Mucosa of rectum (tissue), 2 donors: Measurements from ENCODE around the gene CLASP1.
"Not testable (repeated sequence)": the region's sequence is repeated elsewhere in the genome, so short reads cannot be mapped to it uniquely, and the experiment has no call there.

Experiments used
- H3K27ac ChIP-seq, 2 donors: one replicate each; pipeline ENCODE4 v1.7.0; 2013; ENCODE audit warnings: inconsistent platforms in 2 of 2, low read depth in 2 of 2, low read length in 2 of 2
- H3K27me3 ChIP-seq, 2 donors: one replicate each; pipeline ENCODE4 v1.7.0; 2013; ENCODE audit warnings: low read length in 2 of 2; ENCODE audit not compliant: control insufficient read depth in 2 of 2, insufficient read depth in 2 of 2
- H3K36me3 ChIP-seq, 2 donors: one replicate each; pipeline ENCODE4 v1.7.0; 2013; ENCODE audit warnings: low read length in 2 of 2; ENCODE audit not compliant: control insufficient read depth in 2 of 2, insufficient read depth in 2 of 2
- H3K4me1 ChIP-seq, 2 donors: one replicate each; pipeline ENCODE4 v1.7.0; 2013; ENCODE audit warnings: low read length in 2 of 2, mild to moderate bottlenecking in 1 of 2; ENCODE audit not compliant: control insufficient read depth in 2 of 2, insufficient read depth in 2 of 2
- H3K4me3 ChIP-seq, 2 donors: one replicate each; pipeline ENCODE4 v1.7.0; 2013; ENCODE audit warnings: low read length in 2 of 2
- H3K9ac ChIP-seq, 2 donors: one replicate each; pipeline ENCODE4 v1.7.0; 2013; ENCODE audit warnings: low read length in 2 of 2, low read depth in 1 of 2, mild to moderate bottlenecking in 1 of 2
- H3K9me3 ChIP-seq, 2 donors: one replicate each; pipeline ENCODE4 v1.7.0; 2013; ENCODE audit warnings: low read length in 2 of 2; ENCODE audit not compliant: control insufficient read depth in 2 of 2
- donor health status: healthy.
- donor health status: Normal muscosa, but diverticular disease.

Gene CLASP1

DNA sequence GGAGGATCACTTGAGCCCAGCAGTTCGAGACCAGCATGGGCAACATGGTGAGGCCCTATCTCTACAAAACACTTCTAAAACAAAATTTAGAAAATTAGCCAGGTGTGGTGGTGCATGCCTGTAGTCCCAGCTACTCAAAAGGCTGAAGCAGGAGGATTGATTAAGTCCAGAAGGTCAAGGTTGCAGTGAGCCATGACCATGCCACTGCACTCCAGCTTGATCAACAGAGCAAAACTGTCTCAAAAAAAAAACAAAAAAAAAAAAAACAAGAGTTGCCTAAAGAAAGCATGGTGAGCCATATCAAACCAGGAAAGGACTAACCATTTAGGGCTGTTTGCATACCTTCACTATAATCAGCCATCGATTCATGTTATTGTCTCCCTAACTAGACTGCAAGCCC is 4.5 kb downstream of the CLASP1 start:
- Histone ChIP-seq H3K27ac (no peak overlapping the region), H3K27me3 (no peaks in the 10 kb centered on the region), H3K36me3 (no peaks in the 10 kb centered on the region), H3K9ac (no peak overlapping the region), H3K4me3 (no peak overlapping the region), H3K4me1 (peaks cover 7 to 9% of the 10 kb centered on the region in 2 donors), H3K9me3 (no peaks in the 10 kb centered on the region)

DNA sequence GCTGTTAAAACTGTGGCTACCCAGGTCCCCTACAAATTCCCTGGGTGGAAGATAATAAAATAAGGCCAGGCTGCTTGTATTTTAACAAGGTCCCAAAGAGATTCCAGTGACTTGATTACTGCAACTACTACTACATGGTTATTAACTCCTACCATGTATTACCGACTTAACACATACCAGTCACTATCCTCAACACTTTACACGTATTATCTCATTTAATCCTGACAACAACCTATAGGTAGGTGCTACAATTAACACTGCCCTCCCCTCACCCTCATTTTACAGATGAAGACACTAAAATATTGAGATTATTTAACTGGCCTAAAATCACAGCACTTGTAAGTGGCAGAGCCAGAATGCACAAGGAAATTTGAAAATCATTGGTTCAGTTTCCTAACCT is 5.4 kb downstream of the CLASP1 start:
- H3K27ac ChIP-seq: no peak overlapping the region

DNA sequence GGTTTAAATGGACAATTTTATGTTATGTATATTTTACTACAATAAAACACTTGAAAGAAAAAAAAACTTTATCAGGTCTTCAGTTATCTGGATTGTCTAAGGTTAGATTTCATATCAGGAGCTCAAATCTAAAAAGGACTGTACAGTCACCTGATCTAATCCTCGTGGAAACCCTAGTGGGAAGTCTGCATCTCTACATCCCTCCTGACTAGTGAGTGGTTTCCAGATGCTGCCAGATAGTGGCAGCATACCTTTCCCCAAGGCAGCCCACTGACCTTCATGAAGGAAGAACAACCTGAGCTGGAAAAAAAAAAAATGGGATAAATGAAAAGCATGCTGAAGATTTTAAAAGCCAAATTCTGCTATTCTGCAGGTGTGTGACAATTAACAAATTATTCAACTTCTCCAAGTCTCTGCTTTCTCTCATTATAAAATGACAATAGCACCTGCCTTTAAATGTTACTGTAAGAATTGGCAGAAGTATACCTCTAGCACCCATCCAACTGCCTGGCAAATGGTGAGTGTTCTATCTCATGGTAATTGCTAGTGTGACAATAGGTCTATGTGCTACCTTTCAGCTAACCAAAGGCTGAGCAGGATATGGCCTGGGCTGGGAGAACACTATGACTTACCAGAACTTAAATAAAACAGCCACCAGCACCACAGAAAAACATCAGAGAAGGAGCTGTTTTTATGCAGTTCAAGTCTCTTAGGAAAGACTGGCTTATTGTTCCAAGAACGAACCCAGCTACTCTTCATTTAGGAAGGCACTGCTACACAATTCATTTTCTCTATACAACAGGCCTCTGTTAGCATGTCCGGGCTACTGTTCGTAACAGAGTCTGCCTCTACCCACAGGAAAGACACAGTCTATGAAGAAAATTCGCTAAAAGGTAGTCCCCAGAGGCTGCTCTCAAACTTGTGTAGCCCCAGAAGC is 8.6 kb downstream of the CLASP1 start:
- H3K27me3 ChIP-seq: no peaks in the 10 kb centered on the region
- no peak overlapping the region for H3K4me3 ChIP-seq
- no peak overlapping the region for H3K27ac ChIP-seq
- no peaks in the 10 kb centered on the region for H3K9me3 ChIP-seq
- peaks cover 0 to 3% of the 10 kb centered on the region in 2 donors for H3K4me1 ChIP-seq
- no peak overlapping the region for H3K9ac ChIP-seq
- H3K36me3 ChIP-seq: no peaks in the 10 kb centered on the region

More for the DNA sequence above, 5.4 kb downstream of the CLASP1 start:
- H3K9ac ChIP-seq: no peak overlapping the region
- H3K4me1 ChIP-seq: peaks cover 7 to 9% of the 10 kb centered on the region in 2 donors
- no peak overlapping the region for H3K4me3 ChIP-seq
- H3K9me3 ChIP-seq: no peaks in the 10 kb centered on the region
- H3K27me3 ChIP-seq: no peaks in the 10 kb centered on the region
- no peaks in the 10 kb centered on the region for H3K36me3 ChIP-seq

DNA sequence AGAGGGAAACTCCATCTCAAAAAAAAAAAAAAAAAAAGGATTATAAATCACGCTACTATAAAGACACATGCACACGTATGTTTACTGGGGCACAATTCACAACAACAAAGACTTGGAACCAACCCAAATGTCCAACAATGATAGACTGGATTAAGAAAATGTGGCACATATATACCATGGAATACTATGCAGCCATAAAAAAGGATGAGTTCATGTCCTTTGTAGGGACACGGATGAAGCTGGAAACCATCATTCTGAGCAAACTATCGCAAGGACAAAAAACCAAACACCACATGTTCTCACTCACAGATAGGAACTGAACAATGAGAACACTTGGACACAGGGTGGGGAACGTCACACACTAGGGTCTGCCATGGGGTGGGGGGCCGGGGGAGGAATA is 9.4 kb downstream of the CLASP1 start:
- not testable (repeated sequence) for H3K36me3 ChIP-seq, H3K4me1 ChIP-seq, H3K27ac ChIP-seq, H3K9me3 ChIP-seq, H3K9ac ChIP-seq, H3K27me3 ChIP-seq, H3K4me3 ChIP-seq

DNA sequence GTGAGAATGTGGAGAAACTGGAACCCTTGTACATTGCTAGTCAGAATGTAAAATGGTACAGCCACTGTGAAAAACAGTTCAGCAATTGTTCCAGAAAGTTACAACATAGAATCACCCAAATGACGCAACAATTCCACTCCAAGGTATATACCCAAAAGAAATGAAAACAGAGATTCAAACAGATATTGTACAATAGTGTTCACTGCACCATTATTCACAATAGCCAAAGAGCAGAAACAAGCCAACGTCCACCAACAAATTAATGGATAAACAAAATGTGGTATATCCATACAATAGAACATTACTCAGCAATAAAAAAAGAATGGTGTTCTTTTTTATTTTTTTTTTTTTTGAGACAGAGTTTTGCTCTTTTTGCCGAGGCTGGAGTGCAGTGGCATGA is 10.9 kb downstream of the CLASP1 start:
- Histone ChIP-seq H3K36me3 (no peaks in the 10 kb centered on the region), H3K9ac (no peak overlapping the region), H3K4me1 (peaks cover 0 to 6% of the 10 kb centered on the region in 2 donors), H3K27me3 (no peaks in the 10 kb centered on the region), H3K9me3 (no peaks in the 10 kb centered on the region), H3K27ac (no peak overlapping the region), H3K4me3 (no peak overlapping the region)

DNA sequence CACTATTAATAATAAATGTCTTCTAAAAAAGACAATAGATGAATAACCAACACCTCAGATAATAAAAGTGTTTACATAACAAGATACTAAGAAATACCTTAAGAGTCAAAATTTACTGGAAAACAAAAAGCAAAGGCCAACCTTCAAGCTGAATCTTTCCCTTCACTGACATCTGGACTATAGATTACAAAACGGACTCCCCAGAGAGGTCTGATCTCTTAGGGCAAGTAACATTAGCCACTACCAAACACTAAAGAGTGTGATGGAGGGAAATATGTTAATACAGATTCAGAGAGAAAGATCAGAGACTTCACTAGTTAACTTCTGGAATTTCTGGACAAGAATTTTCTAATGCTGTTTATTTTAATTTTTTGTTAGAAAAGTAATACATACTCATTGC is 13.9 kb downstream of the CLASP1 start:
- H3K36me3 ChIP-seq: no peaks in the 10 kb centered on the region
- no peak overlapping the region for H3K9ac ChIP-seq
- H3K9me3 ChIP-seq: no peaks in the 10 kb centered on the region
- H3K27ac ChIP-seq: no peak overlapping the region
- no peak overlapping the region for H3K4me3 ChIP-seq
- no peaks in the 10 kb centered on the region for H3K27me3 ChIP-seq
- H3K4me1 ChIP-seq: peaks cover 0 to 6% of the 10 kb centered on the region in 2 donors

DNA sequence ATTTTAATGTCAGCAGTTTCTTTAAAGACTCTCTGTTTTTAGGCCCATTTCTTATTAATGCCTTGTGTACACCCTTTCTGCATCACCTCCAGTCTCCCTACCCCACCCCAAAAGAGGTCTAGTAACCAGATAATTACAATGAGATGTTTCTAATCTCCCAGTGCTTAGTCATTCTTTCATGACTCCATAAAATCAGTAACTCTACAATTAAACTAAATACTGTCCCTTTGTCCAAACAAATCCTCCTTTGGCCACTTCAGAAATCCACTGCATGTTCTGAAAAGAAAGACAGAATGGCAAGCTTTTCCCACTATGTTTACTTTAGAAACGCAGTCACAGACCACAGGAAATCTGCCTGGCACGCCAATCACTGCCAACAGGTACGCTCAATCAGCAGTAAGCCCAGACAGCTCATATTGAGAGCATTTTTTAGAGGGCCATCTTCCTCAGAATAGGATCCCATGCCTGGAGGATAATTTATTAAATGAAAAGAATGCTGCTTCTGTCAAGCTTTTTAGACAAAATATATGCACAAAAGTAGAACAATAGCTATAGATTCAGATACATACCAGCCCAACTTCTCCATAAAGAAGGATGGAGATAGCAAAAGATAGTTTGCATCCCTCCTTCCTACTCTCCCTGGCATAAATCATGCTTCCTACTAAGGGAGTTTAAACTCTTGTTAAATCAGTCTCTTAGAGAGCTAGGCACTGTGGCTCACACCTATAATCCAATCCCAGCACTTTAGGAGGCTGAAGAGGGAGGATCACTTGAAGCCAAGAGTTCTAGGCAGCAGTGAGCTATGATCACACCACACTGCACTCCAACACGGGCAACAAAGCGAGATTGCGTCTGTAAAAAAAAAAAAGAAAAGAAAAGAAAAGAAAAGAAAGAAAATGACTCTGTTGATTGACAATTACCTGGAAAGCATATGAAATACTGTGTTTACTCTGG is 14.6 kb downstream of the CLASP1 start:
- Histone ChIP-seq H3K4me3 (no peak overlapping the region), H3K36me3 (no peaks in the 10 kb centered on the region), H3K9me3 (no peaks in the 10 kb centered on the region), H3K9ac (no peak overlapping the region), H3K27ac (no peak overlapping the region), H3K4me1 (peaks cover 0 to 6% of the 10 kb centered on the region in 2 donors), H3K27me3 (no peaks in the 10 kb centered on the region)

DNA sequence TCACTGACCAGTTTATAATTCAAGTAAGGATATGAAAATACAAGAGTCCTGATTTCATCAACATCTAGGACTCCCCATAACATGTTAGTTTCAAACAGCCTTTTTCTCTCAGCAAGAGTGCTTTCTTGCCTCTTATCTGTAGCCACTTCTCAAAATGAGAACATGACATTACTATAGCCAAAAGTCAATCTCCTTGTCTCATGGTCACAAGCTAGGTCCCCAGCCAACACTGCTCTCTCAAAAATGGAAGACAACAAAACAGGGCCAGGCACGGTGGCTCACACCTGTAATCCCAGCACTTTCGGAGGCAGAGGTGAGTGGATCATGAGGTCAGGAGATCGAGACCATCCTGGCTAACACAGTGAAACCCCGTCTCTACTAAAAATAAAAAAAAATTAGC is 15.8 kb downstream of the CLASP1 start:
- no peaks in the 10 kb centered on the region for H3K9me3 ChIP-seq
- no peak overlapping the region for H3K27ac ChIP-seq
- no peak overlapping the region for H3K4me3 ChIP-seq
- no peak overlapping the region for H3K9ac ChIP-seq
- peaks cover 0 to 6% of the 10 kb centered on the region in 2 donors for H3K4me1 ChIP-seq
- no peaks in the 10 kb centered on the region for H3K27me3 ChIP-seq
- H3K36me3 ChIP-seq: no peaks in the 10 kb centered on the region

DNA sequence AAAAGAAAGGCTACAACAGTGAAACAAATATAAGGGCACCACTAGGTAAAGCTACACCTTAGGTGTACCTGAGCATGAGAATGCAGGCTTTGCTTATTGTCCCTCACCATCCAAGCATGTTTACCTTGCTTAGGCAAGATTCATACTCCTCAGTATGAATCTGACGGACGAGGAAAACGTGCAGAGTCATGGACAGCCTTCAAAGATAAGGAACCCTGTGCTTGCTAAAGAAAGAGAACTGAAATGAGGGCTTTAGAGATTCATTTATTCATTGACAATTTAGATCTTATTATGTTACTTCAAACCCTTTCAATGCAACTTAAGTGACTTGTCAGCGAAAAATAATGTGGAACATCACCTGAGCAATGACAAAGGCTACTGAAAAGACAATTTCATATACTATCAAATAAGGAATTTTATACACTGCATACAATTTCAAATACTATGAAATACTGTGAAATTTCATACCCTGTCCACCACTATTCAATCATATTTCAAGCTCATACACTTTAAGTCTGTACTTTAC is 21.7 kb downstream of the CLASP1 start:
- H3K4me3 ChIP-seq: no peak overlapping the region
- H3K27me3 ChIP-seq: no peaks in the 10 kb centered on the region
- H3K9me3 ChIP-seq: no peaks in the 10 kb centered on the region
- H3K9ac ChIP-seq: no peak overlapping the region
- no peak overlapping the region for H3K27ac ChIP-seq
- H3K4me1 ChIP-seq: no peaks in the 10 kb centered on the region
- H3K36me3 ChIP-seq: no peaks in the 10 kb centered on the region
